SU-DHL-6 (cell line): ENCODE results near the gene C17orf114.

Experiments used
- H2AFZ ChIP-seq: fragments of 200-600 bp; sonication (generic); 2 replicates; pipeline ENCODE4 v1.6.1; 2014; ENCODE audit warnings: low read depth, mild to moderate bottlenecking, moderate library complexity, mixed read lengths, antibody characterized with exemption, low read length; ENCODE audit not compliant: severe bottlenecking
- H3F3A ChIP-seq: fragments of 200-600 bp; shearing (Covaris generic); 2 replicates; pipeline ENCODE4 v1.6.0; 2016; ENCODE audit warnings: antibody characterized with exemption, mild to moderate bottlenecking; ENCODE audit not compliant: insufficient read depth
- H3K27ac ChIP-seq: fragments of 200-600 bp; sonication (generic); 2 replicates; pipeline ENCODE4 v1.5.1; 2016; ENCODE audit warnings: low read depth, mild to moderate bottlenecking, low read length, moderate library complexity, mixed read lengths
- H3K27me3 ChIP-seq: fragments of 200-600 bp; sonication (generic), shearing (Covaris generic); 2 replicates; pipeline ENCODE4 v1.6.0; 2014; ENCODE audit warnings: mild to moderate bottlenecking, low read length
- H3K36me3 ChIP-seq: fragments of 200-600 bp; sonication (generic); 2 replicates; pipeline ENCODE4 v1.6.1; 2014; ENCODE audit warnings: mild to moderate bottlenecking, low read length, mixed read lengths
- H3K4me2 ChIP-seq: fragments of 300-600, 200-600 bp; shearing (Covaris generic), sonication (generic); 2 replicates; pipeline ENCODE4 v1.6.0; 2014; ENCODE audit warnings: low read length, low read depth, mild to moderate bottlenecking; ENCODE audit not compliant: poor library complexity, severe bottlenecking
- H3K4me3 ChIP-seq: fragments of 200-600 bp; sonication (generic); 2 replicates; pipeline ENCODE4 v1.5.1; 2014; ENCODE audit warnings: antibody characterized with exemption, low read length, mild to moderate bottlenecking, mixed read lengths; ENCODE audit not compliant: insufficient read depth, poor library complexity, severe bottlenecking
- H3K79me2 ChIP-seq: fragments of 200-600 bp; sonication (generic); 2 replicates; pipeline ENCODE4 v1.6.1; 2014; ENCODE audit warnings: mild to moderate bottlenecking, low read length, moderate library complexity; ENCODE audit not compliant: insufficient read depth
- H3K9ac ChIP-seq: fragments of 200-600 bp; sonication (generic); 2 replicates; pipeline ENCODE4 v1.7.0; 2014; ENCODE audit warnings: mild to moderate bottlenecking, low read length
- H3K9me2 ChIP-seq: fragments of 200-600 bp; sonication (generic); replicated peaks from 2 replicates; pipeline ENCODE4 v1.6.1; 2014; ENCODE audit warnings: low read length; ENCODE audit not compliant: insufficient read depth
- H3K9me3 ChIP-seq: fragments of 200-600 bp; sonication (generic); 2 replicates; pipeline ENCODE4 v1.6.1; 2014; ENCODE audit warnings: low read length, mixed read lengths; ENCODE audit not compliant: insufficient read depth
- H4K20me1 ChIP-seq: fragments of 200-600 bp; sonication (generic); 2 replicates; pipeline ENCODE4 v1.6.1; 2014; ENCODE audit warnings: low read depth, mild to moderate bottlenecking, antibody characterized with exemption, low read length, moderate library complexity, mixed read lengths
- EZH2phosphoT487 ChIP-seq: fragments of 200-600 bp; sonication (generic), shearing (Covaris generic); conservative IDR thresholded peaks from 2 replicates; pipeline ENCODE4 v1.6.1; 2018; ENCODE audit warnings: mild to moderate bottlenecking, antibody characterized with exemption, low read length, moderate library complexity, mixed read lengths
- TF ChIP-seq, protein P1 (sequence below): fragments of 200-600 bp; sonication (generic); IDR thresholded peaks from one replicate; pipeline ENCODE4 v1.5.1; 2017; ENCODE audit warnings: antibody characterized with exemption, mild to moderate bottlenecking, low read length, moderate library complexity; ENCODE audit not compliant: insufficient read depth, poor library complexity, severe bottlenecking

C17orf114 gene

DNA sequence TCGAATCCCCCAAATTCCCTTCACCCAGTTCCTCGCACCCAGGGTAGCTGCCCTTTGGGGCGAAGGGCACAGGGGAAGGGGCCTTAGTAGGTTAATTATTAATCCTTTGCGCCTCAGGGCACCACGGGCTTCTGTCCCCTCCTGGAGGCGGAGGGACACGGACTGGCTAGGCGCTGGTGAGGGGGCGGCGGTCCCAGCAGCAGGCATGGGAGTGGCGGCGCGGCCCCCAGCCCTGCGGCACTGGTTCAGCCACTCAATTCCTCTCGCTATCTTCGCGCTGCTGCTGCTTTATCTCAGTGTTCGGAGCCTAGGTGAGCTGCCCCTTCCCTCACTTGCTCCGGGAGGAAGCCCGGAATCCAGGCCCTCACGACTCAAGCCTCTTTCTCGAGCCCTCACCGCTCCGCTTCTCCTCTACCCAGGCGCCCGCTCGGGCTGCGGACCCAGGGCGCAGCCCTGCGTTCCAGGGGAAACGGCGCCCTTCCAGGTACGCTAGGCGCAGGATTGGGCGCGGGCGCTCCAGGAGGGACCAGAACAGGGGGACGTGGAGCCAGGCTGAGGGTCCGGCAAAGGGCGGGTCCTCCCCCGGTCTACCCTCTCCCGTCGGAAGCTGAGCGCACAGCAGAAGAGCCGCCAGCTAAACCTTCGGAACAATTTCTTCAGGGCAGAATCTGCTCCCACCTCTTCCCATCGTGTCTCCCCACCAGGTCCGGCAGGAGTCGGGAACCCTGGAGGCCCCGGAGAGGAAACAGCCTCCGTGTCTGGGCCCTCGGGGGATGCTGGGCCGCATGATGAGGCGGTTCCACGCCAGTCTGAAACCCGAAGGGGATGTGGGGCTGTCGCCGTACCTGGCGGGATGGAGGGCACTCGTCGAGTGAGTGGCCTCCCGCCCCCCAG is 13.1 kb downstream of the C17orf114 start, which contains the start of gene GLTPD2:
TSS of gene GLTPD2 (plus strand) at position 158 of the 894 bp plus-strand sequence. CDS start at position 206, 48 bp downstream.
- H3K9me3 ChIP-seq = no peaks in the 10 kb centered on the region
- H3K9me2 ChIP-seq = no peaks in the 10 kb centered on the region
- no peaks in the 10 kb centered on the region for H3K36me3 ChIP-seq
- H3F3A ChIP-seq = 0 out of 2 replicates have a peak, but pooled peaks cover 4% of the 10 kb centered on the region
- no peak within 1 kb of the TSS for H3K27ac ChIP-seq
- H3K79me2 ChIP-seq = no peaks in the 10 kb centered on the region
- peak within 1 kb of the TSS; percentile 60 for H3K4me3 ChIP-seq
- peak within 1 kb of the TSS; percentile 99 for H2AFZ ChIP-seq
- peak within 1 kb of the TSS; percentile 60 for H3K9ac ChIP-seq
- H3K4me2 ChIP-seq = peak within 1 kb of the TSS; percentile 75
- no peak for TF ChIP-seq EZH2phosphoT487
- TF ChIP-seq, protein P1, sequence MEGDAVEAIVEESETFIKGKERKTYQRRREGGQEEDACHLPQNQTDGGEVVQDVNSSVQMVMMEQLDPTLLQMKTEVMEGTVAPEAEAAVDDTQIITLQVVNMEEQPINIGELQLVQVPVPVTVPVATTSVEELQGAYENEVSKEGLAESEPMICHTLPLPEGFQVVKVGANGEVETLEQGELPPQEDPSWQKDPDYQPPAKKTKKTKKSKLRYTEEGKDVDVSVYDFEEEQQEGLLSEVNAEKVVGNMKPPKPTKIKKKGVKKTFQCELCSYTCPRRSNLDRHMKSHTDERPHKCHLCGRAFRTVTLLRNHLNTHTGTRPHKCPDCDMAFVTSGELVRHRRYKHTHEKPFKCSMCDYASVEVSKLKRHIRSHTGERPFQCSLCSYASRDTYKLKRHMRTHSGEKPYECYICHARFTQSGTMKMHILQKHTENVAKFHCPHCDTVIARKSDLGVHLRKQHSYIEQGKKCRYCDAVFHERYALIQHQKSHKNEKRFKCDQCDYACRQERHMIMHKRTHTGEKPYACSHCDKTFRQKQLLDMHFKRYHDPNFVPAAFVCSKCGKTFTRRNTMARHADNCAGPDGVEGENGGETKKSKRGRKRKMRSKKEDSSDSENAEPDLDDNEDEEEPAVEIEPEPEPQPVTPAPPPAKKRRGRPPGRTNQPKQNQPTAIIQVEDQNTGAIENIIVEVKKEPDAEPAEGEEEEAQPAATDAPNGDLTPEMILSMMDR = no peak
- no peaks in the 10 kb centered on the region for H4K20me1 ChIP-seq
- no peaks in the 10 kb centered on the region for H3K27me3 ChIP-seq

DNA sequence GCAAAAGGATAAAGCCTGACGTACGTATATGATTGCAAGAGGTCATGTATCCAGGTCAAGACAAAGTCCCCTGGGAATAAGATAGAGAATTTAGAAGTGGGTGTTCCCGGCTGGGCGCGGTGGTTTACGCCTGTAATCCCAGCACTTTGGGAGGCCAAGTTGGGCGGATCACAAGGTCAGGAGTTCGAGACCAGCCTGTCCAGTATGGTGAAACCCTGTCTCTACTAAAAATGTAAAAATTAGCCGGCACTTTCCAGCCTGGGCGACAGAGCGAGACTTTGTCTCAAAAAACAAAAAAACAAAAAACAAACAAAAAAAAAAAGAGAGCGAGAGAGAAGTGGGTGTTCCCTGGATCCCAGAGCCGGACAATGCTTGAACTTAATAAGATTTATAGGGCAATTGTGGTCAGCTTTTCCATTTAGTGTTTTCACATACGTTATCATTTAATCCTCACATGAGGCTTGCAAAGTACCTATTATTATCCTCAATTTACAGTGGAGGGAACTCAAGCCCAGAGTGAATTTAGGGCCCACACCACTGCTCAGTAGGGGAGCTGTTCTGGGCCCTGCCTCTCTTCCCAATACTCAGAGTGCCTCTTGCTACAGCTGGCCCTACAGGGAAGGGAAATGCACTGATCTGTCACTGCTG is 13.8 kb downstream of the C17orf114 start:
- Histone ChIP-seq H3K4me2 (no peak overlapping the region), H4K20me1 (no peaks in the 10 kb centered on the region), H3K27ac (no peak overlapping the region), H3K4me3 (no peak overlapping the region), H3K9ac (no peak overlapping the region), H3K27me3 (no peaks in the 10 kb centered on the region), H2AFZ (no peak overlapping the region), H3F3A (0 out of 2 replicates have a peak, but pooled peaks cover 4% of the 10 kb centered on the region), H3K9me2 (no peaks in the 10 kb centered on the region), H3K9me3 (no peaks in the 10 kb centered on the region), H3K79me2 (no peaks in the 10 kb centered on the region), H3K36me3 (no peaks in the 10 kb centered on the region)
- TF ChIP-seq EZH2phosphoT487 = no peak
- TF ChIP-seq, protein P1 = no peak

DNA sequence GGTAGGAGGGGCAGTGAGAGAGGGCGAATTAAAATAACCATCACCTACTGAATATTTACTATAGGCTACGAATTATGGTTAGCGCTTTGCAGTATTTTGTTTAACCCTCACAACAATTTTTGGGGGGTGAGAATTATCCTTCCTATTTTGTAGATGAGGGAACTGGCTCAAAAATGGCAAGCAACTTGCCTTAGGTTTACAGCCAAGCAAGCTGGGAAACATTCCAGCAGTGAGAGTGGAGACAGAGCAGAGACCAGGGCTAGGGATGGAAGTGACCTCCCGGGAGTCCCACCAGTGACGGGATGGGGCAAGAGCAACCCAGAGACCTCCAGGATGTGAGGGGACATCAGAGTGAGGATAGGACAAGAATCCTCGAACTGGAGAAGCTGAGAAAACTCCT is 15.6 kb downstream of the C17orf114 start:
- H4K20me1 ChIP-seq = no peaks in the 10 kb centered on the region
- no peaks in the 10 kb centered on the region for H3K9me2 ChIP-seq
- no peak overlapping the region for H2AFZ ChIP-seq
- H3K27ac ChIP-seq = no peak overlapping the region
- H3K79me2 ChIP-seq = no peaks in the 10 kb centered on the region
- H3F3A ChIP-seq = 0 out of 2 replicates have a peak, but pooled peaks cover 4% of the 10 kb centered on the region
- no peak overlapping the region for H3K4me3 ChIP-seq
- no peaks in the 10 kb centered on the region for H3K36me3 ChIP-seq
- no peak overlapping the region for H3K9ac ChIP-seq
- no peak overlapping the region for H3K4me2 ChIP-seq
- no peaks in the 10 kb centered on the region for H3K9me3 ChIP-seq
- no peak for TF ChIP-seq EZH2phosphoT487
- TF ChIP-seq, protein P1 = no peak
- no peaks in the 10 kb centered on the region for H3K27me3 ChIP-seq
